Keratinocyte (primary cell): Measurements from ENCODE around the gene RASGRF2.

ENCODE experiments used
- EZH2 ChIP-seq: IDR thresholded peaks from one replicate; pipeline ENCODE4 v1.6.1; 2012; ENCODE audit warnings: inconsistent platforms, mild to moderate bottlenecking, low read length, moderate library complexity
- TF ChIP-seq, protein P1 (sequence below), 3 experiments: IDR thresholded peaks in 1 of 3; conservative IDR thresholded peaks in 1 of 3; optimal IDR thresholded peaks in 1 of 3; 2 replicates in 2 of 3; 3 replicates in 1 of 3; pipeline versions ENCODE3 to v1.5.1; 2011; ENCODE audit warnings: low read length in 3 of 3, mild to moderate bottlenecking in 3 of 3, moderate library complexity in 2 of 3, control low read depth in 1 of 3, inconsistent platforms in 1 of 3; ENCODE audit not compliant: insufficient read depth in 2 of 3; ENCODE audit errors: extremely low read depth in 1 of 3

DNA sequence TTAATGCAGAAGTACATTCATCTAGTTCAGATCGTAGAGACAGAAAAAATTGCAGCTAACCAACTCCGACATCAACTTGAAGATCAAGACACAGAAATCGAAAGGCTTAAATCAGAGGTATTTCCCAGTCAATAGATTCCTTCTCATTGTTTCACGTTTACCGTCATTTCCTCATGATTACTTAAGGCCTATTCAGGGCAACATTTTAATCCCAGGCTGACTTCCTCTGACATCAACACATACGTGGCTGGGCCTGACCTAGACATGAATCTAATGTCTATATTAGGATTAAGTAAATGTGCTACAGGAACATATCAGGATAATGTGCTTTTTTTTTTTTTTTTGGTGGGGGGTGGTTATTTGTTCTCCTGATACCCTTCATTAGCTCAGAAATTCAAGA, 107.9 kb downstream of the RASGRF2 start:
- TF ChIP-seq, protein P1, sequence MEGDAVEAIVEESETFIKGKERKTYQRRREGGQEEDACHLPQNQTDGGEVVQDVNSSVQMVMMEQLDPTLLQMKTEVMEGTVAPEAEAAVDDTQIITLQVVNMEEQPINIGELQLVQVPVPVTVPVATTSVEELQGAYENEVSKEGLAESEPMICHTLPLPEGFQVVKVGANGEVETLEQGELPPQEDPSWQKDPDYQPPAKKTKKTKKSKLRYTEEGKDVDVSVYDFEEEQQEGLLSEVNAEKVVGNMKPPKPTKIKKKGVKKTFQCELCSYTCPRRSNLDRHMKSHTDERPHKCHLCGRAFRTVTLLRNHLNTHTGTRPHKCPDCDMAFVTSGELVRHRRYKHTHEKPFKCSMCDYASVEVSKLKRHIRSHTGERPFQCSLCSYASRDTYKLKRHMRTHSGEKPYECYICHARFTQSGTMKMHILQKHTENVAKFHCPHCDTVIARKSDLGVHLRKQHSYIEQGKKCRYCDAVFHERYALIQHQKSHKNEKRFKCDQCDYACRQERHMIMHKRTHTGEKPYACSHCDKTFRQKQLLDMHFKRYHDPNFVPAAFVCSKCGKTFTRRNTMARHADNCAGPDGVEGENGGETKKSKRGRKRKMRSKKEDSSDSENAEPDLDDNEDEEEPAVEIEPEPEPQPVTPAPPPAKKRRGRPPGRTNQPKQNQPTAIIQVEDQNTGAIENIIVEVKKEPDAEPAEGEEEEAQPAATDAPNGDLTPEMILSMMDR (optimal IDR thresholded peaks at IDR 0.05 in 1 of 3, IDR thresholded peaks at IDR 0.05 in 1 of 3, conservative IDR thresholded peaks at IDR 0.05 in 1 of 3; ENCODE audit: extremely low read depth in 1 of 3, insufficient read depth in 2 of 3, low read length in 3 of 3): no peak
- no peak for TF ChIP-seq EZH2
